ENCODE measurements around the gene TSSK6.

DNA sequence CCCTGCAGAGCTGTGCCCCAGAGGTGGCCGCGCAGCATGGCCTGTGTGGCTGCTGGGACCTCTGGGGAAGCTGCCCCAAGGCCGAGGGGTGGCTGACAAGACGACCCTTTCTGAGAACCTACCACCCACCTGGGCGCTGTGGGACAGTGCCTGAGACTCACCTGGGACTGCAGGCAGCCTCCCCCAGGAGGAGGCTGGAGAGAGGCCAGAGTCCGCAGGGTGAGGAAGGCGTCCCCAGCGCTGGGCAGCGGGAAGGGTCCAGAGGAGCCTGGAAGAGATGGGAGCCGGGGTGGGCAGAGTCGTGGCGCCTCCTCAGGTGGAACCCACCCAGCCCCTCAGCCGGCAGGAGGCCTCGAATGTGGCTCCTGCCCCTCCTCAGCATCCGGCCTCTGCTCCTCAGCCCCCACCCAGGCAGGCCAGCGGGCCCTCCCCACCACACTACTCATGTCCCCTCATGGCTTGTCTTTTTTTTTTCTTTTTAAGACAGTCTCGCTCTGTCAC, 48.0 kb upstream of the TSSK6 start:
- TF ChIP-seq, protein P1, sequence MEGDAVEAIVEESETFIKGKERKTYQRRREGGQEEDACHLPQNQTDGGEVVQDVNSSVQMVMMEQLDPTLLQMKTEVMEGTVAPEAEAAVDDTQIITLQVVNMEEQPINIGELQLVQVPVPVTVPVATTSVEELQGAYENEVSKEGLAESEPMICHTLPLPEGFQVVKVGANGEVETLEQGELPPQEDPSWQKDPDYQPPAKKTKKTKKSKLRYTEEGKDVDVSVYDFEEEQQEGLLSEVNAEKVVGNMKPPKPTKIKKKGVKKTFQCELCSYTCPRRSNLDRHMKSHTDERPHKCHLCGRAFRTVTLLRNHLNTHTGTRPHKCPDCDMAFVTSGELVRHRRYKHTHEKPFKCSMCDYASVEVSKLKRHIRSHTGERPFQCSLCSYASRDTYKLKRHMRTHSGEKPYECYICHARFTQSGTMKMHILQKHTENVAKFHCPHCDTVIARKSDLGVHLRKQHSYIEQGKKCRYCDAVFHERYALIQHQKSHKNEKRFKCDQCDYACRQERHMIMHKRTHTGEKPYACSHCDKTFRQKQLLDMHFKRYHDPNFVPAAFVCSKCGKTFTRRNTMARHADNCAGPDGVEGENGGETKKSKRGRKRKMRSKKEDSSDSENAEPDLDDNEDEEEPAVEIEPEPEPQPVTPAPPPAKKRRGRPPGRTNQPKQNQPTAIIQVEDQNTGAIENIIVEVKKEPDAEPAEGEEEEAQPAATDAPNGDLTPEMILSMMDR (IDR thresholded peaks at IDR 0.05; ENCODE audit: insufficient read depth, low read length, poor library complexity, severe bottlenecking) = no peak
- no peak for TF ChIP-seq EZH2phosphoT487 (conservative IDR thresholded peaks at IDR 0.05; ENCODE audit: low read length)

All from SU-DHL-6 (cell line).